Measurements from ENCODE around the gene LSAMP. TPM values are rescaled to one million over a fixed set of nuclear protein-coding genes. Genes with fewer than 3 reads are reported as not detected.

Gene LSAMP
- total and polyA plus RNA-seq, 2 of the 8 experiments (the other 6 are each of a cell fraction or from before 2014, with no cell fraction given), result 1.8 to 5.7 TPM

DNA sequence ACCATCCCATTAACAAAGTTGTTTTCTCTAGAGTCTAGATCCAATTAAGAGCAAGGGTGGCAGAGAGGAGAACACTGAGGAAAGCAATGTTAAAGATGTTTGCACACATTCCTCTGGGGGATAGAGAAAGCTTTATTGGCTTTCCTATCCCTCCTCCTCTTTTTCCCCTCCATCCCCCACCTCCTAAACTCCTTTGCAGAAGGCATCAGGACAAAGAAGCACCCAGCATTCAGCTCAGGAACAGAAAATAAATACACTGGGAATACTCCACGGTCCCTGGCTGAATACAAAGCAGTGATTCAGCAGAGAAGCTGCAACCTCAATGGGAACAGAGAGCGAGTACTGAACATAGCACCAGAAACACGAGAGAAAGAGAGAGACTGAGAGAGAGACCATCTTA, 21.9 kb downstream of the LSAMP start (continued):
- TF ChIP-seq, protein P1, sequence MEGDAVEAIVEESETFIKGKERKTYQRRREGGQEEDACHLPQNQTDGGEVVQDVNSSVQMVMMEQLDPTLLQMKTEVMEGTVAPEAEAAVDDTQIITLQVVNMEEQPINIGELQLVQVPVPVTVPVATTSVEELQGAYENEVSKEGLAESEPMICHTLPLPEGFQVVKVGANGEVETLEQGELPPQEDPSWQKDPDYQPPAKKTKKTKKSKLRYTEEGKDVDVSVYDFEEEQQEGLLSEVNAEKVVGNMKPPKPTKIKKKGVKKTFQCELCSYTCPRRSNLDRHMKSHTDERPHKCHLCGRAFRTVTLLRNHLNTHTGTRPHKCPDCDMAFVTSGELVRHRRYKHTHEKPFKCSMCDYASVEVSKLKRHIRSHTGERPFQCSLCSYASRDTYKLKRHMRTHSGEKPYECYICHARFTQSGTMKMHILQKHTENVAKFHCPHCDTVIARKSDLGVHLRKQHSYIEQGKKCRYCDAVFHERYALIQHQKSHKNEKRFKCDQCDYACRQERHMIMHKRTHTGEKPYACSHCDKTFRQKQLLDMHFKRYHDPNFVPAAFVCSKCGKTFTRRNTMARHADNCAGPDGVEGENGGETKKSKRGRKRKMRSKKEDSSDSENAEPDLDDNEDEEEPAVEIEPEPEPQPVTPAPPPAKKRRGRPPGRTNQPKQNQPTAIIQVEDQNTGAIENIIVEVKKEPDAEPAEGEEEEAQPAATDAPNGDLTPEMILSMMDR (IDR thresholded peaks at IDR 0.05; ENCODE audit: control extremely low read depth in 1 of 3, insufficient read depth in 1 of 3, low read depth in 1 of 3, low read length in 3 of 3), result no peak
- TF ChIP-seq CHD7 (IDR thresholded peaks at IDR 0.05; ENCODE audit: insufficient replicate concordance, low read length) (no peak), EGR1 (IDR thresholded peaks at IDR 0.05; ENCODE audit: borderline replicate concordance, low read depth, low read length) (no peak), NRF1 (IDR thresholded peaks at IDR 0.05; ENCODE audit: low read depth, low read length) (no peak)

All from H1 (cell line).